Measurements from ENCODE around the gene PEDS1. TPM values are rescaled to one million over a fixed set of nuclear protein-coding genes. Genes with fewer than 3 reads are reported as not detected.

Gene PEDS1
- total and polyA plus RNA-seq, 2 of the 13 experiments (the other 11 are each of a cell fraction or from before 2014, with no cell fraction given): 30.5 to 93.9 TPM

GRCh38 chr20:50172347-50173013 lies 19.0 kb upstream of the PEDS1 start (continued):
- TF ChIP-seq EED (CRISPR knock-in tag; IDR thresholded peaks at IDR 0.05): peak; percentile 98
- TF ChIP-seq ZEB1 (IDR thresholded peaks at IDR 0.05; ENCODE audit: insufficient replicate concordance, low read depth): no peak
- peak; percentile 77; the same call in 1 of the 2 replicates for TF ChIP-seq GFI1 (CRISPR knock-in tag; IDR thresholded peaks at IDR 0.05; ENCODE audit: borderline replicate concordance)
- peak; percentile 85 for TF ChIP-seq NFKB2 (CRISPR knock-in tag; IDR thresholded peaks at IDR 0.05; ENCODE audit: borderline replicate concordance)
- TF ChIP-seq DRAP1 (CRISPR knock-in tag; IDR thresholded peaks at IDR 0.05): peak; percentile 94
- TF ChIP-seq KIAA2018 (CRISPR knock-in tag; IDR thresholded peaks at IDR 0.05; ENCODE audit: borderline replicate concordance): no peak
- TF ChIP-seq SKIL (CRISPR knock-in tag; IDR thresholded peaks at IDR 0.05; ENCODE audit: borderline replicate concordance): peak; percentile 51; the same call in 1 of the 2 replicates
- peak; percentile 55 for TF ChIP-seq ZNF776 (CRISPR knock-in tag; IDR thresholded peaks at IDR 0.05)
- TF ChIP-seq ZNF605 (CRISPR knock-in tag; IDR thresholded peaks at IDR 0.05): peak; percentile 94

All from HepG2 (cell line).